CD14-positive monocyte (primary cell): ENCODE measurements around the gene CBR3. TPM values are rescaled to one million over a fixed set of nuclear protein-coding genes. Genes with fewer than 3 reads are reported as not detected.

Source experiments
- DNase-seq, 3 donors: peaks; one replicate each; pipeline ENCODE4 v3.0.0-alpha.2; 2011 to 2022
- H2AFZ ChIP-seq: 2 replicates; pipeline ENCODE4 v1.6.0; 2012; ENCODE audit warnings: mild to moderate bottlenecking, low read depth, low read length, inconsistent platforms; ENCODE audit not compliant: insufficient read depth, poor library complexity, severe bottlenecking
- H3K27ac ChIP-seq, 2 donors: 1 replicate in 1 of 2; 2 replicates in 1 of 2; pipeline ENCODE4 v1.5.1; 2012 to 2013; ENCODE audit warnings: low read length in 2 of 2, control low read depth in 1 of 2, inconsistent platforms in 1 of 2, low read depth in 1 of 2, mild to moderate bottlenecking in 1 of 2
- H3K27me3 ChIP-seq, 2 donors: one replicate each; pipeline versions ENCODE4 v1.6.0 to v1.6.1; 2011 to 2013; ENCODE audit warnings: low read length in 2 of 2; ENCODE audit not compliant: control insufficient read depth in 2 of 2, insufficient read depth in 2 of 2
- H3K36me3 ChIP-seq, 2 donors: replicated peaks in 1 of 2; 1 replicate in 1 of 2; 2 replicates in 1 of 2; pipeline versions ENCODE4 v1.5.1 to v1.6.1; 2012 to 2013; ENCODE audit warnings: low read length in 2 of 2, control low read depth in 1 of 2, inconsistent platforms in 1 of 2, mild to moderate bottlenecking in 1 of 2; ENCODE audit not compliant: insufficient read depth in 2 of 2, control insufficient read depth in 1 of 2
- H3K4me1 ChIP-seq, 2 donors: 1 replicate in 1 of 2; 2 replicates in 1 of 2; pipeline versions ENCODE4 v1.5.1 to v1.6.1; 2012 to 2013; ENCODE audit warnings: low read length in 2 of 2, control low read depth in 1 of 2, inconsistent platforms in 1 of 2, mild to moderate bottlenecking in 1 of 2, moderate library complexity in 1 of 2; ENCODE audit not compliant: insufficient read depth in 2 of 2, control insufficient read depth in 1 of 2
- H3K4me2 ChIP-seq: replicated peaks from 2 replicates; pipeline ENCODE3; 2012; ENCODE audit warnings: low read length, moderate library complexity, mild to moderate bottlenecking; ENCODE audit not compliant: poor library complexity, severe bottlenecking; ENCODE audit errors: extremely low read depth
- H3K4me3 ChIP-seq, 3 experiments: fragments of 200-600 bp in 1 of 3; sonication (generic) in 1 of 3; replicated peaks in 1 of 3; 1 replicate in 2 of 3; 2 replicates in 1 of 3; pipeline ENCODE4 v1.5.1; 2011 to 2013; ENCODE audit warnings: low read length in 3 of 3, mild to moderate bottlenecking in 3 of 3, control low read depth in 2 of 3, low read depth in 2 of 3, inconsistent platforms in 1 of 3, moderate library complexity in 1 of 3
- H3K79me2 ChIP-seq: 2 replicates; pipeline ENCODE4 v1.6.0; 2012; ENCODE audit warnings: mild to moderate bottlenecking, control low read depth, inconsistent platforms, low read length, moderate library complexity; ENCODE audit not compliant: insufficient read depth
- H3K9ac ChIP-seq: 2 replicates; pipeline ENCODE4 v1.6.0; 2017; ENCODE audit warnings: low read length, mild to moderate bottlenecking; ENCODE audit not compliant: insufficient read depth, poor library complexity, severe bottlenecking
- H3K9me3 ChIP-seq, 2 donors: replicated peaks in 1 of 2; 1 replicate in 1 of 2; 2 replicates in 1 of 2; pipeline versions ENCODE4 v1.5.1 to v1.6.1; 2012 to 2013; ENCODE audit warnings: low read length in 2 of 2, control low read depth in 1 of 2; ENCODE audit not compliant: control insufficient read depth in 1 of 2, insufficient read depth in 1 of 2
- H4K20me1 ChIP-seq: 2 replicates; pipeline ENCODE4 v1.6.0; 2012; ENCODE audit warnings: mild to moderate bottlenecking, low read length, control low read depth, moderate library complexity; ENCODE audit not compliant: insufficient read depth
- H3K27ac Mint-ChIP-seq, 7 donors: one replicate each; pipeline ENCODE4 v1.8.0; 2020; ENCODE audit warnings: mild to moderate bottlenecking in 7 of 7, mixed read lengths in 7 of 7, moderate library complexity in 6 of 7, inconsistent platforms in 2 of 7
- H3K27me3 Mint-ChIP-seq, 3 donors: one replicate each; pipeline ENCODE4 v1.8.0; 2021 to 2022; ENCODE audit warnings: low read depth in 3 of 3, mild to moderate bottlenecking in 3 of 3, mixed read lengths in 3 of 3, moderate library complexity in 3 of 3, inconsistent platforms in 1 of 3
- H3K36me3 Mint-ChIP-seq, 2 donors: one replicate each; pipeline ENCODE4 v1.8.0; 2020; ENCODE audit warnings: mixed read lengths in 2 of 2, inconsistent platforms in 1 of 2, mild to moderate bottlenecking in 1 of 2
- H3K4me1 Mint-ChIP-seq: one replicate; pipeline ENCODE4 v1.8.0; 2020; ENCODE audit warnings: mild to moderate bottlenecking, mixed read lengths
- H3K4me3 Mint-ChIP-seq, 2 donors: one replicate each; pipeline ENCODE4 v1.8.0; 2020; ENCODE audit warnings: mild to moderate bottlenecking in 2 of 2, mixed read lengths in 2 of 2, moderate library complexity in 1 of 2
- H3K9me3 Mint-ChIP-seq, 7 donors: one replicate each; pipeline ENCODE4 v1.8.0; 2020 to 2022; ENCODE audit warnings: mixed read lengths in 7 of 7, mild to moderate bottlenecking in 6 of 7, moderate library complexity in 6 of 7, inconsistent platforms in 2 of 7
- WGBS: methylation state at CpG from one replicate; pipeline ENCODE4 v1.1.5; 2013; ENCODE audit warnings: missing lambda C conversion rate; ENCODE audit not compliant: insufficient coverage; 5-methylcytosine and 5-hydroxymethylcytosine counted together
- intact Hi-C, 2 donors: fragments of 100-400 bp; cut with micrococcal nuclease; formaldehyde crosslinking; loops; one replicate each; pipeline versions ENCODE4 v1.15.0 to v1.15.1; 2023
- polyA plus RNA-seq, 3 donors: library from polyadenylated mRNA; depleted of rRNA in 1 of 3; unstranded in 2 of 3; stranded (reverse) in 1 of 3; fragments of 300-500 nt in 2 of 3; fragments of >200 nt in 1 of 3; fragmentation: Illumina TruSeq in 2 of 3; gene quantifications; 1 replicate in 2 of 3; 2 replicates in 1 of 3; pipeline ENCODE4 v1.2.3, GENCODE V29; 2012 to 2021
- TF ChIP-seq, protein P1 (sequence below): fragments of 200-600 bp; IDR thresholded peaks from one replicate; pipeline ENCODE4 v1.8.0; 2022; ENCODE audit warnings: antibody characterized with exemption, mild to moderate bottlenecking

The CBR3 gene
- polyA plus RNA-seq, 3 donors, result 0.32 to 0.40 TPM; not detected in 1

- Mint-ChIP-seq H3K36me3 (peaks cover 0 to 6% of the 10 kb centered on the region in 2 donors), H3K4me1 (peaks cover 12% of the 10 kb centered on the region), H3K27ac (peak overlapping the region in 1 of 7 donors; percentile 54), H3K9me3 (peaks cover 16 to 29% (median 20%) of the 10 kb centered on the region in 7 donors), H3K4me3 (no peak overlapping the region), H3K27me3 (peaks cover 2 to 4% (median 3%) of the 10 kb centered on the region in 3 donors)
- no peak overlapping the region for H3K9ac ChIP-seq
- H3K27ac ChIP-seq, result no peak overlapping the region
- no peaks in the 10 kb centered on the region for H4K20me1 ChIP-seq
- no peak overlapping the region for H3K4me3 ChIP-seq
- no peaks in the 10 kb centered on the region for H3K79me2 ChIP-seq
- H3K36me3 ChIP-seq, result no peaks in the 10 kb centered on the region
- peaks cover 0 to 9% of the 10 kb centered on the region in 2 donors for H3K4me1 ChIP-seq
- H3K9me3 ChIP-seq, result peaks cover 17 to 27% of the 10 kb centered on the region in 2 donors
- intact Hi-C loops, result no loop called here
- TF ChIP-seq, protein P1, sequence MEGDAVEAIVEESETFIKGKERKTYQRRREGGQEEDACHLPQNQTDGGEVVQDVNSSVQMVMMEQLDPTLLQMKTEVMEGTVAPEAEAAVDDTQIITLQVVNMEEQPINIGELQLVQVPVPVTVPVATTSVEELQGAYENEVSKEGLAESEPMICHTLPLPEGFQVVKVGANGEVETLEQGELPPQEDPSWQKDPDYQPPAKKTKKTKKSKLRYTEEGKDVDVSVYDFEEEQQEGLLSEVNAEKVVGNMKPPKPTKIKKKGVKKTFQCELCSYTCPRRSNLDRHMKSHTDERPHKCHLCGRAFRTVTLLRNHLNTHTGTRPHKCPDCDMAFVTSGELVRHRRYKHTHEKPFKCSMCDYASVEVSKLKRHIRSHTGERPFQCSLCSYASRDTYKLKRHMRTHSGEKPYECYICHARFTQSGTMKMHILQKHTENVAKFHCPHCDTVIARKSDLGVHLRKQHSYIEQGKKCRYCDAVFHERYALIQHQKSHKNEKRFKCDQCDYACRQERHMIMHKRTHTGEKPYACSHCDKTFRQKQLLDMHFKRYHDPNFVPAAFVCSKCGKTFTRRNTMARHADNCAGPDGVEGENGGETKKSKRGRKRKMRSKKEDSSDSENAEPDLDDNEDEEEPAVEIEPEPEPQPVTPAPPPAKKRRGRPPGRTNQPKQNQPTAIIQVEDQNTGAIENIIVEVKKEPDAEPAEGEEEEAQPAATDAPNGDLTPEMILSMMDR, result no peak
- no peaks in the 10 kb centered on the region for H3K27me3 ChIP-seq
- H3K4me2 ChIP-seq, result no peak overlapping the region
- WGBS, result 72% methylated on average over 7 of the region's 8 CpGs
- no peak for DNase-seq
- peak overlapping the region; percentile 53 for H2AFZ ChIP-seq
These were observed 37.3 kb upstream of the CBR3 start for GRCh38 chr21:36097427-36098181.

- H3K27ac ChIP-seq, result no peak overlapping the region
- peak overlapping the region; percentile 53 for H2AFZ ChIP-seq
- WGBS, result no CpG with 5 or more reads among the region's 2 CpGs
- H3K79me2 ChIP-seq, result no peaks in the 10 kb centered on the region
- Mint-ChIP-seq H3K4me1 (peaks cover 12% of the 10 kb centered on the region), H3K36me3 (peaks cover 0 to under 1% of the 10 kb centered on the region in 2 donors), H3K27ac (no peak overlapping the region), H3K27me3 (peaks cover 1 to 4% (median 2%) of the 10 kb centered on the region in 3 donors), H3K4me3 (no peak overlapping the region), H3K9me3 (peaks cover 10 to 24% (median 15%) of the 10 kb centered on the region in 7 donors)
- H3K9ac ChIP-seq, result no peak overlapping the region
- TF ChIP-seq, protein P1, result no peak
- H3K27me3 ChIP-seq, result no peaks in the 10 kb centered on the region
- H3K4me2 ChIP-seq, result no peak overlapping the region
- no peak overlapping the region for H3K4me3 ChIP-seq
- DNase-seq, result no peak
- intact Hi-C loops, result no loop called here
- H3K9me3 ChIP-seq, result peaks cover 11 to 22% of the 10 kb centered on the region in 2 donors
- peaks cover 0 to 9% of the 10 kb centered on the region in 2 donors for H3K4me1 ChIP-seq
- no peaks in the 10 kb centered on the region for H4K20me1 ChIP-seq
- no peaks in the 10 kb centered on the region for H3K36me3 ChIP-seq
These were observed 36.7 kb upstream of the CBR3 start for GRCh38 chr21:36098182-36098532.
